Urothelium cell line (cell line): ENCODE measurements around the gene DENND1A.
"Not testable (repeated sequence)": the region's sequence is repeated elsewhere in the genome, so short reads cannot be mapped to it uniquely, and the experiment has no call there.

Experiments
- DNase-seq: peaks from one replicate; pipeline ENCODE4 v3.0.0; 2011; ENCODE audit warnings: low spot score, mixed read lengths
- FAIRE-seq: peaks from 2 replicates; lab custom pipeline; 2011; peaks lifted over from hg19 to GRCh38; lab: Jason Lieb, UNC

Gene DENND1A

DNA sequence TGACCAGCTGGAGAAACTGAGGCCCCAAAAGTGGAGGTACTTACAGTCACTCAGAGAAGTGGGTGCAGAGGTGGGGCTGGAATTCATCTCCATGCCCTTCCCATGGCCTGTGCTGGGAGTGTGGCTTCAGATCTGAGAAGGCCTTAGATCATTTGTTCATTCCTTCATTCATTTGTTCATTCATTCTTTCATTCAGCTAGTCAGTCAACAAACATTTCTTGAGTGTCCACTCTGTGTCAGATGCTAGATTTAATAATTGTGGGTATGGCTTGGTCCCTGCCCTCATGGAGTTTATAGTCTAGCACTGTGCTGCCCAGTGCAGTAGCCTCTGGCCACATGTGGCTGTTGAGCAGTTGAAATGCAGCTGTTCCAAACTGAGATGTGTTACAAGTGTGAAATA is 593.0 kb downstream of the DENND1A start:
- FAIRE-seq = no peak
- DNase-seq = no peak

DNA sequence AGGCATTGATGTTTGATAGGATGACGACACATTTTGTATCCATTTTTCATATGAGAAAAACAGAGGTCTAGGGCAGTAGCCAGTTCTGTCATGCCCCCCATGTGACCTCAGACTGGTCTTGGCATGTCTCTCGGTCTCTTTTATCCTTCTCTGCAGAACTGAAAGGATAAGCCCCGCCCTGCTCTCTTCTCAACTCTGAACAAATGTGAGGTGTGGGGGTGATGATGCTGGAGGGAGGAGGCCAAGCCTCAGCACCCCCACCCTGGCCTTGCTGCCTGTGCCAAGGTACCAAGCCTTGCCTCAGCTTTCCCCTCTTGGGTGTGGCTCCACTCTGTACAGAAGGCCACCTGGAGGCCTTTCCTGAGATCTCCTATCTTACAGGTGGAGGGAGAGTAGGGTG is 593.5 kb downstream of the DENND1A start:
- DNase-seq = no peak
- FAIRE-seq = no peak

DNA sequence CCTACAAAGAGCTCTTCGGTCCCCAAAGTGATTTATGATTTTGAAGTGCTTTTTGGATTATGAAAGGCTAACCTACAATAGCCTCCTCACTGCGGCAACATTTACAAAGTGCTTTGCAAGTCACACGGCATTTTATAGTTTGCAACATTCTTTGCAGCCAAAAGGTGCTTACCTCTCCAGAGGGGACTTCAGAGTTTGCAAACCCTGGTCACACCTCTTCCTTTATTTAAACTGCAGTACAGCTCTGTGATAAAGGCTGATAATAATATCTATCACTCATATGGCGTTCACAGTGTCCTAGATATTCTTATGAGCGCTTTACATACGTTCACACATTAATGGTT is 594.0 kb downstream of the DENND1A start:
- no peak for DNase-seq
- FAIRE-seq = no peak

DNA sequence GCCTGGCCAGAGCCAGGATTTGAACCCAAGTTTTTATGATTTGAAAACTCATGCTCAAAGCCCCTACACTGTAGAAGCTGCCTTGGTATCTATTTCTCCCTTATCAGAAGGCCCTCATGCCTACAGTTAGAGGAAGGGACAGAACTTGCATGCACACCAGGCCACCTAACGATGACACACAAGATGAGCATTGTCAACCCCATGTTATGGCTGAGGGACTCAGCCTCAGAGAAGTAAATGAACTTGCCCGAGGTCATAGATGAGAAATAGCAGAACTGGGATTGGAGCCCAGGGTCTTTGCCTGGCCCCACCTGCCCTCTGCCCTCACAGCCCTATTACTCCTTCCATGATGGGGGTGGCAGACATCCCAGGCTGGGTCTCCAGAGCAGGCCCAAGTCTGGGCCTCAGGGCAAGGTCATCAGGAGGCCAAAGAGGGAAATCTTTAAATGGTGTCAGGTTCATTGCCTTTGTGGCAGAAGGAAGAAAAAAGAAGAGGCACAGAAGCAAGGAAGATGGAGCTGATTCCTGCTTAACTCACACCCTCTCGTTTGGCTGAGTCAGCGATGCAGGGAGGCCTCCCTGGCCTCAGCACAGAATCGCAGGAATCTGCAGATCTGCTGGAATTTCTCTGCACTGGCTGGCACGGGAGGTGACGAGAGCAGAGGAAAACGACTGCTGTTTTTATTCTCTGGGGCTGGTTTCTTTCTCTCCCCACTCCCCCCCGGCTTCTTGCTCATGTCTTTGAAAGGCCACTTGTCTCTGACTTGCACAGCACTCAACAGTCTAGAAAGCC is 594.5 kb downstream of the DENND1A start:
- FAIRE-seq (no peak), DNase-seq (peak; percentile 53)

DNA sequence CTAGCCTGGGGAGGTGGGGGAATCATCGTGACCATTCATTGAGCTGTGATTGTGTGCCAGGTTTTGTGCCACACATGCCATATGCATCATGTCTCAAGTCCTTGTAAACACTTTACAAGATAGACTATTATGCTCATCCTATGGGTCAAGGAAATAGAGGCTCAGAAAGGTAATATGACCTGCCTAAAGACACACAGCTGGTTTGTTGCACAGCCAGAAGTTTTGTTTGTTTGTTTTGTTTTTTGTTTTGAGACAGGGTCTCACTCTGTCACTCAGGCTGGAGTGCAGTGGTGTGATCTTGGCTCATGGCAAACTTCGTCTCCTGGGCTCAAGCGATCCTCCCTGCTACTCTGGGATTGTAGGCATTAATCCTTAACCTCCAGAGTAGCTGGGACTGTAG is 595.3 kb downstream of the DENND1A start:
- no peak for FAIRE-seq
- no peak for DNase-seq

DNA sequence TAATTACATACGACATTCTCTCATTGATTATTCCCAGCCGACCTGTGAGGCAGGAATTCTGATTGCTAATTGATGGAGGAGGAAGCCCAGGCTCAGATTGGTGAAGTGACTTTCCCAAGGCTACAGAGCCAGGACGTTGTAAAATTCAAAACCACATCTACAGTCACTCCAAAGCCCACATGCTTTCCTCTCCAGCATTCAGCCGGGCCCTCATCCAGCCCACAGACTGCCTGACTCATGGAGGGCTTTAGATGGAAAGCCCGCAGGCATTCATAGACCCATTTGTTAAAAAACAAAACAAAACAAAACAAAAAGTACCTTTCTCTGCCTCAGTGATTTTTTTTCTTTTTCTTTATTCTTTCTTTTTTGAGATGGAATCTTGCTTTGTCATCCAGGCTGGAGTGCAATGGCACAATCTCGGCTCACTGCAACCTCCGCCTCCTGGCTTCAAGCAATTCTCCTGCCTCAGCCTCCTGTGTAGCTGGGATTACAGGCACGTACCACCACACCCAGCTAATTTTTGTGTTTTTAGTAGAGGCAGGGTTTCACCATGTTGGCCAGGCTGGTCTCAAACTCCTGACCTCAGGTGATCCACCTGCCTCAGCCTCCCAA is 596.8 kb downstream of the DENND1A start:
- DNase-seq = peak; percentile 44
- FAIRE-seq = not testable (repeated sequence)

DNA sequence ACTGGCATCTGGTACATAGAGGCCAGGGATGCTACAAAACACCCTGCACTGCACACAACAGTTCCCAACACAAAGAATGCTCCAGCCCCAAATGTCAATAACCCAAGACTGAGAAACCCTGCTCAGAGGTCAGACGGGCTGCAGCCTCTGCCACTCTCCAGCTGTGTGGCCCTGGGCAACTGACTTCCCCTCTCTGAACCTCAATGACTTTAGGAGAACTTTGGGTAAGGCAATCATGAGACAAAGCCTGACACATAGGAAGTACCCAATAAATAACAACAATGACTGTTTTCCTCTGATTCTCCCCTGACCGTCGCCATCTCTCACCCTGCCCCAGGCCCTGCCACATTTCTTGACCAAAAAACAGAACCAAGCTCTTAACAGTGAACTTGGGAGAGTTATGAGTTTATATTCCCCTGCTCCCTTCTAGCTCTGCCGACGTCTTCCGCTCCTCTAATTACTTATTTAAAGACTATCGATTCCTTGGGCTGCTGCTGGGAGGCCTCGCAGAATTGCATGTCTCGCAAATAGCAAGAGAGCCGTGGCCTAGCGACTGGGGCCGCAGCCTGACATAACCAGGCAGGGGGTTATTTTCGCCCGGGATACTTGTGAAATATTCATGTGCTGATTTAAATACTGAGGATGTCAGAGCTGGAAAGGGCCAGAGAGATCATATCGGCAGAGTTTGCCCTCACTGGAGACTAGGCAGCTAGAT is 598.4 kb downstream of the DENND1A start:
- no peak for DNase-seq
- FAIRE-seq = no peak
